Measurements from ENCODE around the gene SLIT1.

Gene SLIT1

DNA sequence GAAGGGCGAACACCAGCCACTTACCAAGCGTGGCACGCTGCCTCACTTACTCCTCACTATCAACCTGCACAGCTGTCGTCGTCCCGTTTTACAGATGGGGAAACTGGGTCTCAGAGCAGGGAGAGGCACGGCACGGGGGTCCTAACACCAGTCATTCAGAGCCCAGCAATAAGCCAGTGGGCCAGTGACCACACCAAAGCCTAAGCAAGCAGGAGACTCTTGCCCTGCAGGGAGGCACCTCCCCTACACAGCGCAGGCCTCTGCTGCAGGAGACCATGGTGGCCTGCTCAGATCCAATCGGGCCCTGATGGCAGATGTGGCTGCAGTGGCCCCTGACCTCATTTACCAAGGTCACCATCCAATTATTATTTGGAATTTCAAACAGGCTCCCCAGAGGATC lies 4.8 kb downstream of the SLIT1 start:
- Histone ChIP-seq H3K27me3 (ENCODE audit: control insufficient read depth, insufficient read depth, low read length) (peaks cover 72% of the 10 kb centered on the region), H3K36me3 (ENCODE audit: control insufficient read depth, insufficient read depth, low read length) (no peaks in the 10 kb centered on the region), H3K4me1 (ENCODE audit: control insufficient read depth, insufficient read depth, low read length) (peaks cover 18% of the 10 kb centered on the region; the same call in 1 of the 2 replicates), H3K4me3 (ENCODE audit: low read depth, low read length) (no peak overlapping the region), H3K9ac (ENCODE audit: low read length) (no peak overlapping the region), H3K9me3 (ENCODE audit: control insufficient read depth, insufficient read depth, low read depth, low read length) (no peaks in the 10 kb centered on the region), H3K27ac (ENCODE audit: low read depth, low read length) (no peak overlapping the region)

DNA sequence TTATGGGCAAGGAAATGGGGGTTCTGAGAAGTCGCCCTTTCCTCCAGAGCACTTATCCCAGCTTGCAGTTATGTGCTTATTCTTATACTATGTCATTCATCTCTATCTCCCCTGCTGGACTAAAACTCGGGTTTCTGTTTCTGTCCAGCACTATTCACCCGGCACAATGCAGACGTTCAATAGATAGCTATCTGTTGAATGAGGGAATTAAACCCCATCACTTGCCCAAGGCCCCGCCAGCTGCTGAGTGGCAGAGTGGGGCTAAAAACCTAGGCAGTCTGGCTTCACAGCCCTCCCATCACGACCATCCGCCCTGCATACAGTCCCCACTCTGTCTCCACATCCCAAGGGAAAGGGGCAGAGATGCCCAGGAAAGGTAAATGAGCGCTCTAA lies 5.4 kb downstream of the SLIT1 start:
- Histone ChIP-seq H3K27me3 (ENCODE audit: control insufficient read depth, insufficient read depth, low read length) (peaks cover 66% of the 10 kb centered on the region), H3K4me1 (ENCODE audit: control insufficient read depth, insufficient read depth, low read length) (peaks cover 18% of the 10 kb centered on the region; the same call in 1 of the 2 replicates), H3K9ac (ENCODE audit: low read length) (no peak overlapping the region), H3K27ac (ENCODE audit: low read depth, low read length) (no peak overlapping the region), H3K36me3 (ENCODE audit: control insufficient read depth, insufficient read depth, low read length) (no peaks in the 10 kb centered on the region), H3K9me3 (ENCODE audit: control insufficient read depth, insufficient read depth, low read depth, low read length) (no peaks in the 10 kb centered on the region), H3K4me3 (ENCODE audit: low read depth, low read length) (no peak overlapping the region)

DNA sequence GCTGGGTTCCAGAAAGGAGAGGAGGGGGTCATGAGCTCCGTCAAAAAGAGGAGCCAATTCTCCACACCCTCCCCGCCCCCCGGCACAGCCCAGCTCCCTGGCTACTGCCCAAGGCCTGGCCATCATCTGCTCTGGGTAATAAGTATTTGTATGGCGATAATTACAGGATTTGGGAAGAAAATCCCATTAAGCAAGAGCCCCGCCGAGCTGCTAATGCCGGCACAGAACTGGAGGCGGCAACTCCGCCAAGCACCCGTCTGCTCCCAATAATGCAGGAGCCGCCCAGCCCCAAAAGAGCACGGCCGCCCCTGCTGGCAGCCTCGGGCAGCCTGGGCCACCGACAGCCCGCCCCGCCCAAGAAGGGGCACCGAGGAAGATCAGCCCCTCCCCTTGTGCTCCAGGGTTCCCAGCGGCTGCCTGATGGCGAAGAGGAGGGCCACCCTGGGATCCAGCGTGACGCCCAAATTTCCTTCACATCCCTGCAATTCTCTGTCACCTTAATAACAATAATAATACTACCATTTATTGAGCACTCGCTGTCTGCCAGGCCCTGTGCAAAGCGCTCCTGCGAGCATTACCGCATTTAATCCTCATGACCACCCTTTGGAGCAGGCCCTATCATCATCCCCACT lies 5.9 kb downstream of the SLIT1 start:
- Histone ChIP-seq H3K4me3 (ENCODE audit: low read depth, low read length) (peak overlapping the region; percentile 45), H3K4me1 (ENCODE audit: control insufficient read depth, insufficient read depth, low read length) (peaks cover 16% of the 10 kb centered on the region; the same call in 1 of the 2 replicates), H3K27ac (ENCODE audit: low read depth, low read length) (no peak overlapping the region), H3K36me3 (ENCODE audit: control insufficient read depth, insufficient read depth, low read length) (no peaks in the 10 kb centered on the region), H3K9me3 (ENCODE audit: control insufficient read depth, insufficient read depth, low read depth, low read length) (no peaks in the 10 kb centered on the region), H3K27me3 (ENCODE audit: control insufficient read depth, insufficient read depth, low read length) (peaks cover 61% of the 10 kb centered on the region), H3K9ac (ENCODE audit: low read length) (no peak overlapping the region)

DNA sequence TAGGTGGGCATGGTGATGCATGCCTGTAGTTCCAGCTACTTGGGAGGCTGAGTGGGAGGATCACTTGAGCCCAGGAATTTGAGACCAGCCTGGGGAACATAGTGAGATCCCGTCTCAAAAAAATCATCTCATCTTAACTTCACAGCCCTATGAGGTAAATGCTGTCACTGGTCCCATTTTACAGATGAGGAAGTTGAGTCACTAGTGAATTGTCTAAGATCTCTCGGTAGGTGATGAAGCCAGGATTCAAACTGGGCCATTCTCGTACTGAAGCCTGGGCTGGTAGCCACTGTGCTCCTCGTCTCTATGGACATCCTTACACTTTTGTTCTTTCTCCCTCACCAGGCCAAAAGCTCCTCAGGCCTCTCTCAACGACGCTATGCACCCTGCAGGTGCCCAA lies 6.4 kb downstream of the SLIT1 start:
- Histone ChIP-seq H3K36me3 (ENCODE audit: control insufficient read depth, insufficient read depth, low read length) (no peaks in the 10 kb centered on the region), H3K27me3 (ENCODE audit: control insufficient read depth, insufficient read depth, low read length) (peaks cover 55% of the 10 kb centered on the region), H3K4me1 (ENCODE audit: control insufficient read depth, insufficient read depth, low read length) (peaks cover 13% of the 10 kb centered on the region; the same call in 1 of the 2 replicates), H3K9me3 (ENCODE audit: control insufficient read depth, insufficient read depth, low read depth, low read length) (no peaks in the 10 kb centered on the region), H3K4me3 (ENCODE audit: low read depth, low read length) (peak overlapping the region; percentile 45), H3K9ac (ENCODE audit: low read length) (no peak overlapping the region), H3K27ac (ENCODE audit: low read depth, low read length) (no peak overlapping the region)

DNA sequence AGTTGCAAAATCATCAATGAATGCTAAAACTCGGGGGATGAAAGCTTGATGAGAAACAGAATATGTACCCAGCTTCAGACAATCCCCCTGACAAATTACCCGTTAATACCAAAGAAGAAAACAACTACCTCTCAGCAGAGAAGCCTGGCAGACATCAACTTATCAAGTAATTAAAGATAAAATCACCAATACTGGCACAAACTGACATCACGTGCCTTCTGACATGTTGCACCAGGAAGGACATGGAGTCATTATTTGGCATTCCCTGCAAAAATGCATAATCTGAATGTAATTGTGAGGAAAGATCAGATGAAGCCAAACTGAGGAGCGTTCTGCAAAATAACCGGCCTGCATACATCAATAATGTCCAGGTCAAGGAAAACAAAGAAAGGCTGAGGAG lies 7.7 kb downstream of the SLIT1 start:
- Histone ChIP-seq H3K9ac (ENCODE audit: low read length) (no peak overlapping the region), H3K9me3 (ENCODE audit: control insufficient read depth, insufficient read depth, low read depth, low read length) (no peaks in the 10 kb centered on the region), H3K27me3 (ENCODE audit: control insufficient read depth, insufficient read depth, low read length) (peaks cover 43% of the 10 kb centered on the region), H3K36me3 (ENCODE audit: control insufficient read depth, insufficient read depth, low read length) (no peaks in the 10 kb centered on the region), H3K4me1 (ENCODE audit: control insufficient read depth, insufficient read depth, low read length) (peaks cover 11% of the 10 kb centered on the region; the same call in 1 of the 2 replicates), H3K27ac (ENCODE audit: low read depth, low read length) (no peak overlapping the region), H3K4me3 (ENCODE audit: low read depth, low read length) (no peak overlapping the region)

DNA sequence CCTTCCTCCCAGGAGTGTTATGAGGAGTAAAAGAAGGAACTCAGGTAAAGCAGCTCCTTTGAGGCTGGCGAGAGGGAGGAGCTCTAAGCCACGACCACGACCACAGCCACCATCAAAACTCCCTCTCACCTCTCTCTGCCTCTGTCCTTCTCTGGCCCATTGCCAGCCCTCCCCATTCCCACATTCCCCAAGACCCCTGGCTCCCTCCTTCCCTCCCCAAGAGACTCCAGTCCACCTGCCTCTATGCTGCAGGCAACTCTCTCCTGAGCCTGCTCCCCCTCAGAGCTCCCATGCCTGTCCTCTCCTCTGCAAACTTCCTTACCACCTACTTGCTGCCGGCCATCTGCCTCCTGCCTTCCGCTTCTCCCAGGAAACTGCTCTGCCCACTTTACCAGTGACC lies 9.5 kb downstream of the SLIT1 start:
- H3K27ac ChIP-seq (ENCODE audit: low read depth, low read length), result no peak overlapping the region
- H3K27me3 ChIP-seq (ENCODE audit: control insufficient read depth, insufficient read depth, low read length), result peaks cover 27% of the 10 kb centered on the region
- H3K9me3 ChIP-seq (ENCODE audit: control insufficient read depth, insufficient read depth, low read depth, low read length), result no peaks in the 10 kb centered on the region
- H3K9ac ChIP-seq (ENCODE audit: low read length), result no peak overlapping the region
- no peak overlapping the region for H3K4me3 ChIP-seq (ENCODE audit: low read depth, low read length)
- H3K4me1 ChIP-seq (ENCODE audit: control insufficient read depth, insufficient read depth, low read length), result peaks cover 11% of the 10 kb centered on the region; the same call in 1 of the 2 replicates
- no peaks in the 10 kb centered on the region for H3K36me3 ChIP-seq (ENCODE audit: control insufficient read depth, insufficient read depth, low read length)

DNA sequence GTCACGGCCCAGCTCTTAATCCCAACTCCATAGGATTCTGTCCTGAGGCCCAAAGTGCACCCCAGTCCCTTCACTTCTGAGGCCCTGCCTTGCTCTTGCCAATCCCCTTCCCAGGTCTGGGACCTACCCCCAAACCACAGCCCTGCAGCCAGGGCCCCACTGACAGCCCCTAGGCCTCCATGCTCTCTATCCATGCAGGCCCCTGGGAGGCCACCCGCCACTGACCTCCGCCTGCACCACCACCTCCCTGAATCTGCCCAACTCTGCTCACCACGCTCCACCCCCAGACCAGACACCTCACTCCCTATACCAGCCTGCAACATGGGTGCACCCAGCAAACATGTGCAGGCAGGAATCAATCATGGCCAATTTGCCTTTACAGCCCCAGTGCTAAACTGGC lies 10.2 kb downstream of the SLIT1 start:
- no peaks in the 10 kb centered on the region for H3K36me3 ChIP-seq (ENCODE audit: control insufficient read depth, insufficient read depth, low read length)
- peaks cover 11% of the 10 kb centered on the region; the same call in 1 of the 2 replicates for H3K4me1 ChIP-seq (ENCODE audit: control insufficient read depth, insufficient read depth, low read length)
- H3K27me3 ChIP-seq (ENCODE audit: control insufficient read depth, insufficient read depth, low read length), result peaks cover 21% of the 10 kb centered on the region
- H3K4me3 ChIP-seq (ENCODE audit: low read depth, low read length), result no peak overlapping the region
- no peak overlapping the region for H3K27ac ChIP-seq (ENCODE audit: low read depth, low read length)
- H3K9me3 ChIP-seq (ENCODE audit: control insufficient read depth, insufficient read depth, low read depth, low read length), result no peaks in the 10 kb centered on the region
- no peak overlapping the region for H3K9ac ChIP-seq (ENCODE audit: low read length)

DNA sequence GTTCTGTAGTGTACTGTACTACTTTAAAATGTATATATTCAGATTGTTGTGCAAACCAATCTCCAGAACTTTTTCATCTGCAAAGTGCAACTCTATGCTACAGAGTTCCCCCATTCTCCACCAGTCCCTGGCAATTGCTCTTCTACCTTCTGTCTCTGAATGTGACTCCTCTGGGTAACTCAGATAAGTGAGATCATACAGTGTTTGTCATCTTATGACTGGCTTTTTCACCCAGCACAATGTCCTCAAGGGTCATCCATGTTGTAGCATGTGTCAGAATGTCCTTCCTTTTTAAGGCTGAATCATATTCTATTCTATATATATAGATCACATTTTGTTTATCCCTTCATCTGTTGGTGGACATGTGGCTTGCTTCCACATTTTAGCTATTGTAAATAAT lies 10.8 kb downstream of the SLIT1 start:
- Histone ChIP-seq H3K27me3 (ENCODE audit: control insufficient read depth, insufficient read depth, low read length) (peaks cover 16% of the 10 kb centered on the region), H3K4me3 (ENCODE audit: low read depth, low read length) (no peak overlapping the region), H3K4me1 (ENCODE audit: control insufficient read depth, insufficient read depth, low read length) (peaks cover 8% of the 10 kb centered on the region), H3K9ac (ENCODE audit: low read length) (no peak overlapping the region), H3K36me3 (ENCODE audit: control insufficient read depth, insufficient read depth, low read length) (no peaks in the 10 kb centered on the region), H3K9me3 (ENCODE audit: control insufficient read depth, insufficient read depth, low read depth, low read length) (no peaks in the 10 kb centered on the region), H3K27ac (ENCODE audit: low read depth, low read length) (no peak overlapping the region)

DNA sequence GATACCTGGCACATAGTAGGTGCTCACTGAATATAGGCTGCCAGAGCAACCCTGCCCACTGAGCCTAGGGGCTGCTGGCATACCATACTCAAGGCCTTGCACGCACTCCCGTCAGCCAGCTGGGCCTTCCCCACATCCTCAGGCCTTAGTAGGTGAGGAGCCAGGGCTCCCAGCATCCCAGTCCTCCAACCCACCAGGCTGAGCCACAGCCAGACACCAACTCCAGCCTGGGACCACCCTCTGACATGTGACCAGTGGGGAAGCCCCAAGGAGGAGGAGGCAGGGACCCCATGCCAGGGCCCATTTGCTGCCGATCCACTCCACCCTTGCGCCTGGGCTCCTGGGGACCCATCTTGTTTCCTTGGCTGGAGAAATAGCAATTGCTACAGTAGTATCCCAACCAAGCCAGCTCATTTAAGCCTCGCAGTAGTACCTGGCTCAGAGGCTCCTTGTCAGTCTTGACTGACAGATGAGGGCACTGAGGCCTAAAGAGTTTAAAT lies 11.4 kb downstream of the SLIT1 start:
- Histone ChIP-seq H3K4me3 (ENCODE audit: low read depth, low read length) (no peak overlapping the region), H3K9ac (ENCODE audit: low read length) (no peak overlapping the region), H3K4me1 (ENCODE audit: control insufficient read depth, insufficient read depth, low read length) (peaks cover 4% of the 10 kb centered on the region; the same call in 1 of the 2 replicates), H3K36me3 (ENCODE audit: control insufficient read depth, insufficient read depth, low read length) (no peaks in the 10 kb centered on the region), H3K27ac (ENCODE audit: low read depth, low read length) (no peak overlapping the region), H3K9me3 (ENCODE audit: control insufficient read depth, insufficient read depth, low read depth, low read length) (no peaks in the 10 kb centered on the region), H3K27me3 (ENCODE audit: control insufficient read depth, insufficient read depth, low read length) (peaks cover 12% of the 10 kb centered on the region)

DNA sequence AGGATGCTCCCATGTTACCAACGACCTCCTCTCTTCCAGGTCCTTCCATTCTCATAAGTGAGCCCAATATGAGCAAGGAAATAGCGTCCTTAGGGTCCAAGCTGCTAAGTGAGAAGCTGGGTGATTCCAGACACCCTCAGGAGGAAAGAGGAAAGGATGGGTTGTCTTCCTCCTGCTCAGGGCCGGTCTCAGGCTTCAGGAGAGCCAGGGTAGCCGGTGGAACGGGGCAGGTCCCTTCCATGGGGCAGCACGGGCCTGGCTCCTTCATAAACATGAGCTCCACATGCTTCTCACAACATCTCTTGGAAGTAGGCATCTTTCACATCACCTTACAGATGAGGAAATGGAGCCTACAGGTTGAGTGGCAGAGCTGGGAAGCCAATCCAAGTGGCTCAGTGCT lies 12.7 kb downstream of the SLIT1 start:
- Histone ChIP-seq H3K4me1 (ENCODE audit: control insufficient read depth, insufficient read depth, low read length) (no peaks in the 10 kb centered on the region; the same call in 1 of the 2 replicates), H3K27me3 (ENCODE audit: control insufficient read depth, insufficient read depth, low read length) (peaks cover under 1% of the 10 kb centered on the region; the same call in 1 of the 2 replicates), H3K9ac (ENCODE audit: low read length) (no peak overlapping the region), H3K36me3 (ENCODE audit: control insufficient read depth, insufficient read depth, low read length) (no peaks in the 10 kb centered on the region), H3K9me3 (ENCODE audit: control insufficient read depth, insufficient read depth, low read depth, low read length) (no peaks in the 10 kb centered on the region), H3K27ac (ENCODE audit: low read depth, low read length) (no peak overlapping the region), H3K4me3 (ENCODE audit: low read depth, low read length) (no peak overlapping the region)

DNA sequence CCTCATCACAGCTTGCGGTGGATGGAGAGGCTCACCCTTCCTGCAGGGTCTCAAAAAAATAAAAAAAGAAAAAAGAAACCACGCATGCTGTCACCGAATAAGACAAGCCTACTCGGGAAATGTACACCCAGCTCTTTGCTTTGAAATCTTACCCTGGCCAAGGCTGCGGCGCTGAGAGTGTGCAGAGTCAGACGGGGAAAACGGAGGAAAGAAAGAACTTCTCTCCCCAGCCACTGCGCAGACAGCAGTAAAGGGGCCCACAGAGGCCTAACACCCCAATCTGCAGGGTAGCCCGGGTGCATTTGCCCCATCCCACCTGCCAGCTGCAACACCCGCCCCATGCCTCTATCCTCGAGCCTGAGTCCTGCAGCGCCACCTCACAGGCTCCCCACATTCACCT lies 14.8 kb downstream of the SLIT1 start:
- Histone ChIP-seq H3K9ac (ENCODE audit: low read length) (no peak overlapping the region), H3K9me3 (ENCODE audit: control insufficient read depth, insufficient read depth, low read depth, low read length) (no peaks in the 10 kb centered on the region), H3K27me3 (ENCODE audit: control insufficient read depth, insufficient read depth, low read length) (no peaks in the 10 kb centered on the region), H3K4me1 (ENCODE audit: control insufficient read depth, insufficient read depth, low read length) (no peaks in the 10 kb centered on the region; the same call in 1 of the 2 replicates), H3K4me3 (ENCODE audit: low read depth, low read length) (no peak overlapping the region), H3K36me3 (ENCODE audit: control insufficient read depth, insufficient read depth, low read length) (no peaks in the 10 kb centered on the region), H3K27ac (ENCODE audit: low read depth, low read length) (no peak overlapping the region)
